HG03520 (cell line): ENCODE measurements around the gene SPEG.

ENCODE experiments used
- ATAC-seq: cut with Tn5 transposase; IDR thresholded peaks from one replicate; pipeline ENCODE4 v1.9.1; 2021; ENCODE audit warnings: mild to moderate bottlenecking, moderate library complexity; ENCODE audit not compliant: unreplicated experiment

Gene SPEG

GRCh38 chr2:219442256-219443015 is 7.8 kb downstream of the SPEG start:
- no peak for ATAC-seq

GRCh38 chr2:219443016-219443696 is 8.5 kb downstream of the SPEG start:
- ATAC-seq: no peak

DNA sequence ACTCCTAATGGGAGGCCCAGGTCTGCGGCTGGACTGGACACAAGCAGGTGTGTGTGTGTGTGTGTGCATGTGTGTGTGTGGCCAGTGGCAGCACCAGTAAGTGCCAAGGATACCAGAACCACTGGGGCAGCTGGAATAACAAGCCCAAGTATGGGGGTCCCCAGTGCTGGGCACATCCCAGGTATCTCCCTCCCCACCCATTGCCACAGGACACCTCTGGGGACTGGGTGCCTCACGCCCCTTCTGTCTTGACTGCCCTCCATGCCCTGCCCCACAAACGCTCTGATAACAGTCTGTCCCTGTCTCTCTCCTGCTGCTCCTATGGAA is 9.0 kb downstream of the SPEG start:
- no peak for ATAC-seq

- ATAC-seq: no peak
Observed at GRCh38 chr2:219444566-219445091, 10.0 kb downstream of the SPEG start.

DNA sequence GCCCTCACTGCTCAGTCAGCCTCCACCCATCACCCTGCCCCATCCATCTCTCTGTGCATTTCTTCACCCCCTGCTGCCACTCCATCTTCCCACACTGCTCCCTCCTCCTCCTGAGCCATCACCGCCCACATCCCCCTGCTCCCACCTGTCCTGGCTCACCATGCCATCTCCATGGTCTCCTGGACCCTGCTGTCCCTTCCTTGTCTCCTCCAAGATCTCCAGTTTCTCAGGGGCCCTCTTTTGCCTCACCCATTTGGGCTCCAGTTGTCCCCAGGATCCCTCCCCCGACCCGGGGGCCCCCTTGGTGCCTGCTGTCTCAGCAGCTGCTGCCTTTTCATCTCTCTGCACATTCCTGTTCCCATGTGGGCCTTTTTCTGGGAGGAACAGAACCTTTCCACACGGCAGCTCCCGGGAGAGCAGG is 10.6 kb downstream of the SPEG start:
- no peak for ATAC-seq

- ATAC-seq: no peak
Observed at GRCh38 chr2:219446101-219446504, 11.5 kb downstream of the SPEG start.

- no peak for ATAC-seq
Observed at GRCh38 chr2:219446689-219447088, 12.0 kb downstream of the SPEG start.

GRCh38 chr2:219447242-219448098 is 12.8 kb downstream of the SPEG start:
- no peak for ATAC-seq

GRCh38 chr2:219448099-219448775 is 13.6 kb downstream of the SPEG start:
- no peak for ATAC-seq

DNA sequence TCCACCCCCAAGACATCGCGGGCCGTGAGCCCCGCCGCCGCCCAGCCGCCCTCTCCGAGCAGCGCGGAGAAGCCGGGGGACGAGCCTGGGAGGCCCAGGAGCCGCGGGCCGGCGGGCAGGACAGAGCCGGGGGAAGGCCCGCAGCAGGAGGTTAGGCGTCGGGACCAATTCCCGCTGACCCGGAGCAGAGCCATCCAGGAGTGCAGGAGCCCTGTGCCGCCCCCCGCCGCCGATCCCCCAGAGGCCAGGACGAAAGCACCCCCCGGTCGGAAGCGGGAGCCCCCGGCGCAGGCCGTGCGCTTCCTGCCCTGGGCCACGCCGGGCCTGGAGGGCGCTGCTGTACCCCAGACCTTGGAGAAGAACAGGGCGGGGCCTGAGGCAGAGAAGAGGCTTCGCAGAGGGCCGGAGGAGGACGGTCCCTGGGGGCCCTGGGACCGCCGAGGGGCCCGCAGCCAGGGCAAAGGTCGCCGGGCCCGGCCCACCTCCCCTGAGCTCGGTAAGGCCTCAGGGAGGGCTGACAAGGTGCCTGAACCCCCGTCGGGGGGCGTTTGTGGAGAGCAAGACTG is 14.2 kb downstream of the SPEG start:
- no peak for ATAC-seq

DNA sequence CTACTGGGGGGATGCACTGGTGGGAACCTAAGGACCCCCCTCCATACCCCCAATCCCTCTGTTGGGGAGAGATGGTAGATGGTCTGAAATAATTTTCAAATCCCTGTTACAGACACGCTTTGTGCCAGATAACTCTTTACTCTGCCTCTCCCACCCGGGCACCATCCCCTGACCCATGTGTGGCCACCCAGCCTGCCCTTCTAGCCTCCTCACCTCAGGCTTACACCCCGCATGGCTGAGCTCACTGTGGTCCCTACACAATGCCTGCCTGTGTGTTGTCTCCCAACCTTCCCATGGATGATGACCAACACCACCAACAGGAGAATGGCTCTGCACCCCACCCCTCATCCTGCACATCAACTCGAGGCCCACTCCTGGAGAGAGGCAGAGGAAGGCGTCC is 15.0 kb downstream of the SPEG start:
- ATAC-seq: no peak

DNA sequence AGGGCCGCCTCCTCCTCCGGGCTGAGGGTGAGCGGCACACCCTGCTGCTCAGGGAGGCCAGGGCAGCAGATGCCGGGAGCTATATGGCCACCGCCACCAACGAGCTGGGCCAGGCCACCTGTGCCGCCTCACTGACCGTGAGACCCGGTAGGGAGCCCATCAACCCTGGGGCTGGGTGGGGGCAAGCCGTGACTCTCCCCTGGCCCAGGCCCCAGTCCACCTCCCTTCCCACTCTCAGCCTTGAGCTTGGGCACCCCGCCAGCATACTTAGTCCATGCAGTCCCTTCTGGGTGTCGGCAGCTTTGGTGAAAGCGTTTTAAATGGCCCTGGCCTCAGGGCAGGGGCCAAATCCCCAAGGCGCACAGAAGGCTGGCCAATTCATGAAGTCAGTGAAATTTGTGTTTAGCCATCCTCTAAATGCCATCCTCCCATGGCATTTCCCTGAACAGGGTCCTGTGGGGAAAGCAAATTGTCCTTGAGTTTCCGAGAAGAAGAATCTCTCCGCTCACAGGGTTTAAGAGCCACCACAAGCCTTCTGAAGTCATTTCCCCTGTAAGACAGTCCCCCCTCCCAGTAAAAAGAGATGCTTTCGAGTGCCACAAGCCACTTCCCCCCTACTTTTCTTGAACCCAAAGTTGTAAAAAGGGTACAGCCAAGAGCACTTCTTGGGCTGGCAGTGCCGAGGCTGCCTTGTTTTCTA is 17.2 kb downstream of the SPEG start:
- ATAC-seq: no peak

- no peak for ATAC-seq
Observed at GRCh38 chr2:219452361-219453317, 18.0 kb downstream of the SPEG start.

DNA sequence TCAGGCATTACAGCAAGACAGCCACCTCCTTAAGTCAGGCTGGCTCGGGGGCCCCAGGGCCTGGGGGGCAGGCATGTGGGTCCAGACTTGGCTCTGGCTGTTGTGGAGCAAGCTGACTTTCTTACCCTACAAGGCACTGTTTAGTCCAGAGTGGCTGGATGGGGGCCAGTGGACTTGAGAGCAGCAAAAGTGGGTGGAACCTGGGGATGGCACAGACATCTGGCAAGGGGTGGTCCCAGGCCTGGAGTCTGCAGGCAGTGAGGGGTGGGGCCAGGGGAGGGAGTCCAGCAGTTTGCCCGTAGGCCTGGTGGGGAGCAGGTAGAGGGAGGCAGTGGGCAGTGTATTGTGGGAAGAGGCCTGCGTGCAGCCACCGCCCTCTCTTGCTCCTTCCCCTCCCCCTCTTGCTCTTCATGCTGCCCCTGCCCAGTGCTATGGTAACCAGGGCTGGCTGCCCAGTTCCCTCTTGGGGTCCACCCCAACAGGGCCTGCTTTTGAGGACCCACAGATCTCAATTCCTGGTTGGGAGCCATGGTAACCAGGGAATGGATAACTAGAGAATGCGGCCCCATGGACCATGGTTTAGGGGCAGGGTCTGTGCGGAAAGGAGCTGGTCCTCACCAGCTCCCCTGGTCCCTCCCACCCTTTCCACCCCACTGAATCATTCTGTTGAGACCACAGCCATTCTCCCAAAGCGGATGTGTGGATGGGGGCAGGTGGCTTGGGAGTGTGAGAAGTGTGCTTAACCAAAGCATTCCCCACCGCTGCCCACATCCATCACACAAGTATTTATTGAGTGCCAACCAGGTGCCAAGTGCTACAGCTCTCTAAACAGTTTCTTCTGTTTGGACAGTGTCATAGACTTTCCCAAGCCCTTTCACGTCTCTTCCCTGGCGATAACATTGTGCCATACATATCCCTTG is 19.3 kb downstream of the SPEG start:
- ATAC-seq: no peak

- ATAC-seq: no peak
Observed at GRCh38 chr2:219455581-219455980, 20.9 kb downstream of the SPEG start.

GRCh38 chr2:219457784-219458369 is 23.2 kb downstream of the SPEG start:
- no peak for ATAC-seq

GRCh38 chr2:219458996-219459395 is 24.4 kb downstream of the SPEG start:
- no peak for ATAC-seq
